CD14-positive monocyte (primary cell): Measurements from ENCODE around the gene TTC23. TPM values are rescaled to one million over a fixed set of nuclear protein-coding genes. Genes with fewer than 3 reads are reported as not detected.

ENCODE experiments used
- DNase-seq, 3 donors: peaks; one replicate each; pipeline ENCODE4 v3.0.0-alpha.2; 2011 to 2022
- H2AFZ ChIP-seq: 2 replicates; pipeline ENCODE4 v1.6.0; 2012; ENCODE audit warnings: mild to moderate bottlenecking, low read depth, low read length, inconsistent platforms; ENCODE audit not compliant: insufficient read depth, poor library complexity, severe bottlenecking
- H3K27ac ChIP-seq, 2 donors: 1 replicate in 1 of 2; 2 replicates in 1 of 2; pipeline ENCODE4 v1.5.1; 2012 to 2013; ENCODE audit warnings: low read length in 2 of 2, control low read depth in 1 of 2, inconsistent platforms in 1 of 2, low read depth in 1 of 2, mild to moderate bottlenecking in 1 of 2
- H3K27me3 ChIP-seq, 2 donors: one replicate each; pipeline versions ENCODE4 v1.6.0 to v1.6.1; 2011 to 2013; ENCODE audit warnings: low read length in 2 of 2; ENCODE audit not compliant: control insufficient read depth in 2 of 2, insufficient read depth in 2 of 2
- H3K36me3 ChIP-seq, 2 donors: replicated peaks in 1 of 2; 1 replicate in 1 of 2; 2 replicates in 1 of 2; pipeline versions ENCODE4 v1.5.1 to v1.6.1; 2012 to 2013; ENCODE audit warnings: low read length in 2 of 2, control low read depth in 1 of 2, inconsistent platforms in 1 of 2, mild to moderate bottlenecking in 1 of 2; ENCODE audit not compliant: insufficient read depth in 2 of 2, control insufficient read depth in 1 of 2
- H3K4me1 ChIP-seq, 2 donors: 1 replicate in 1 of 2; 2 replicates in 1 of 2; pipeline versions ENCODE4 v1.5.1 to v1.6.1; 2012 to 2013; ENCODE audit warnings: low read length in 2 of 2, control low read depth in 1 of 2, inconsistent platforms in 1 of 2, mild to moderate bottlenecking in 1 of 2, moderate library complexity in 1 of 2; ENCODE audit not compliant: insufficient read depth in 2 of 2, control insufficient read depth in 1 of 2
- H3K4me2 ChIP-seq: replicated peaks from 2 replicates; pipeline ENCODE3; 2012; ENCODE audit warnings: low read length, moderate library complexity, mild to moderate bottlenecking; ENCODE audit not compliant: poor library complexity, severe bottlenecking; ENCODE audit errors: extremely low read depth
- H3K4me3 ChIP-seq, 3 experiments: fragments of 200-600 bp in 1 of 3; sonication (generic) in 1 of 3; replicated peaks in 1 of 3; 1 replicate in 2 of 3; 2 replicates in 1 of 3; pipeline ENCODE4 v1.5.1; 2011 to 2013; ENCODE audit warnings: low read length in 3 of 3, mild to moderate bottlenecking in 3 of 3, control low read depth in 2 of 3, low read depth in 2 of 3, inconsistent platforms in 1 of 3, moderate library complexity in 1 of 3
- H3K79me2 ChIP-seq: 2 replicates; pipeline ENCODE4 v1.6.0; 2012; ENCODE audit warnings: mild to moderate bottlenecking, control low read depth, inconsistent platforms, low read length, moderate library complexity; ENCODE audit not compliant: insufficient read depth
- H3K9ac ChIP-seq: 2 replicates; pipeline ENCODE4 v1.6.0; 2017; ENCODE audit warnings: low read length, mild to moderate bottlenecking; ENCODE audit not compliant: insufficient read depth, poor library complexity, severe bottlenecking
- H3K9me3 ChIP-seq, 2 donors: replicated peaks in 1 of 2; 1 replicate in 1 of 2; 2 replicates in 1 of 2; pipeline versions ENCODE4 v1.5.1 to v1.6.1; 2012 to 2013; ENCODE audit warnings: low read length in 2 of 2, control low read depth in 1 of 2; ENCODE audit not compliant: control insufficient read depth in 1 of 2, insufficient read depth in 1 of 2
- H4K20me1 ChIP-seq: 2 replicates; pipeline ENCODE4 v1.6.0; 2012; ENCODE audit warnings: mild to moderate bottlenecking, low read length, control low read depth, moderate library complexity; ENCODE audit not compliant: insufficient read depth
- H3K27ac Mint-ChIP-seq, 7 donors: one replicate each; pipeline ENCODE4 v1.8.0; 2020; ENCODE audit warnings: mild to moderate bottlenecking in 7 of 7, mixed read lengths in 7 of 7, moderate library complexity in 6 of 7, inconsistent platforms in 2 of 7
- H3K27me3 Mint-ChIP-seq, 3 donors: one replicate each; pipeline ENCODE4 v1.8.0; 2021 to 2022; ENCODE audit warnings: low read depth in 3 of 3, mild to moderate bottlenecking in 3 of 3, mixed read lengths in 3 of 3, moderate library complexity in 3 of 3, inconsistent platforms in 1 of 3
- H3K36me3 Mint-ChIP-seq, 2 donors: one replicate each; pipeline ENCODE4 v1.8.0; 2020; ENCODE audit warnings: mixed read lengths in 2 of 2, inconsistent platforms in 1 of 2, mild to moderate bottlenecking in 1 of 2
- H3K4me1 Mint-ChIP-seq: one replicate; pipeline ENCODE4 v1.8.0; 2020; ENCODE audit warnings: mild to moderate bottlenecking, mixed read lengths
- H3K4me3 Mint-ChIP-seq, 2 donors: one replicate each; pipeline ENCODE4 v1.8.0; 2020; ENCODE audit warnings: mild to moderate bottlenecking in 2 of 2, mixed read lengths in 2 of 2, moderate library complexity in 1 of 2
- H3K9me3 Mint-ChIP-seq, 7 donors: one replicate each; pipeline ENCODE4 v1.8.0; 2020 to 2022; ENCODE audit warnings: mixed read lengths in 7 of 7, mild to moderate bottlenecking in 6 of 7, moderate library complexity in 6 of 7, inconsistent platforms in 2 of 7
- WGBS: methylation state at CpG from one replicate; pipeline ENCODE4 v1.1.5; 2013; ENCODE audit warnings: missing lambda C conversion rate; ENCODE audit not compliant: insufficient coverage; 5-methylcytosine and 5-hydroxymethylcytosine counted together
- intact Hi-C, 2 donors: fragments of 100-400 bp; cut with micrococcal nuclease; formaldehyde crosslinking; loops; one replicate each; pipeline versions ENCODE4 v1.15.0 to v1.15.1; 2023
- polyA plus RNA-seq, 3 donors: library from polyadenylated mRNA; depleted of rRNA in 1 of 3; unstranded in 2 of 3; stranded (reverse) in 1 of 3; fragments of 300-500 nt in 2 of 3; fragments of >200 nt in 1 of 3; fragmentation: Illumina TruSeq in 2 of 3; gene quantifications; 1 replicate in 2 of 3; 2 replicates in 1 of 3; pipeline ENCODE4 v1.2.3, GENCODE V29; 2012 to 2021
- TF ChIP-seq, protein P1 (sequence below): fragments of 200-600 bp; IDR thresholded peaks from one replicate; pipeline ENCODE4 v1.8.0; 2022; ENCODE audit warnings: antibody characterized with exemption, mild to moderate bottlenecking

Gene TTC23
- polyA plus RNA-seq, 3 donors, result 0.51 to 0.55 TPM; not detected in 1

DNA sequence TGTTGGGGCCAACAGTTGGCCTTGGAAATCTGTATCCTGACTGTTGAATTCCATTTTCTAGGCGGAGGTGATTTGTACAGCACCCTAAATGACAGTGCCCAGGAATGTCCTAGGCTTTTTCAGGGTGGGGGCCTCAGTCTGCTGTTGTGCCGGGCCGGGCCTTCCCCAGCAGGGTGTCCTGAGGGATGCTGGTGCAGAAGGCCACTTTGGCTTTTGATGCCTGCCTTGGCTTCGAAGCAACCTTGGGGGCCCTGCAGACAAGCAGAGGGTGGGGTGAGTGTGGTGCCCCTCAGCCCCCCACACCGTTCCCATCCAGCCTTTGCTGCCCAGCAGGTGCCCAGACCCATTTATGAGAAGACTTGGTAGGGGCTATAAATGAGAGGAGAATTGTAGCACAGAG lies 111.5 kb downstream of the TTC23 start:
- H3K4me3 Mint-ChIP-seq, result no peak overlapping the region
- intact Hi-C loops, result no loop called here

GRCh38 chr15:99137111-99137546 lies 112.3 kb downstream of the TTC23 start:
- Histone ChIP-seq H3K27ac (no peak overlapping the region), H3K4me3 (no peak overlapping the region), H3K4me1 (no peaks in the 10 kb centered on the region), H4K20me1 (no peaks in the 10 kb centered on the region), H3K9ac (no peak overlapping the region), H3K79me2 (no peaks in the 10 kb centered on the region), H3K9me3 (no peaks in the 10 kb centered on the region), H2AFZ (no peak overlapping the region), H3K36me3 (no peaks in the 10 kb centered on the region), H3K27me3 (no peaks in the 10 kb centered on the region), H3K4me2 (no peak overlapping the region)
- no peak overlapping the region for H3K27ac Mint-ChIP-seq
- 87% methylated on average over 11 of the region's 13 CpGs for WGBS
- H3K36me3 Mint-ChIP-seq, result no peaks in the 10 kb centered on the region
- TF ChIP-seq, protein P1, sequence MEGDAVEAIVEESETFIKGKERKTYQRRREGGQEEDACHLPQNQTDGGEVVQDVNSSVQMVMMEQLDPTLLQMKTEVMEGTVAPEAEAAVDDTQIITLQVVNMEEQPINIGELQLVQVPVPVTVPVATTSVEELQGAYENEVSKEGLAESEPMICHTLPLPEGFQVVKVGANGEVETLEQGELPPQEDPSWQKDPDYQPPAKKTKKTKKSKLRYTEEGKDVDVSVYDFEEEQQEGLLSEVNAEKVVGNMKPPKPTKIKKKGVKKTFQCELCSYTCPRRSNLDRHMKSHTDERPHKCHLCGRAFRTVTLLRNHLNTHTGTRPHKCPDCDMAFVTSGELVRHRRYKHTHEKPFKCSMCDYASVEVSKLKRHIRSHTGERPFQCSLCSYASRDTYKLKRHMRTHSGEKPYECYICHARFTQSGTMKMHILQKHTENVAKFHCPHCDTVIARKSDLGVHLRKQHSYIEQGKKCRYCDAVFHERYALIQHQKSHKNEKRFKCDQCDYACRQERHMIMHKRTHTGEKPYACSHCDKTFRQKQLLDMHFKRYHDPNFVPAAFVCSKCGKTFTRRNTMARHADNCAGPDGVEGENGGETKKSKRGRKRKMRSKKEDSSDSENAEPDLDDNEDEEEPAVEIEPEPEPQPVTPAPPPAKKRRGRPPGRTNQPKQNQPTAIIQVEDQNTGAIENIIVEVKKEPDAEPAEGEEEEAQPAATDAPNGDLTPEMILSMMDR, result no peak
- no peaks in the 10 kb centered on the region for H3K4me1 Mint-ChIP-seq
- intact Hi-C loops, result no loop called here
- peaks cover 0 to 4% (median 0%) of the 10 kb centered on the region in 3 donors for H3K27me3 Mint-ChIP-seq
- no peak for DNase-seq
- peaks cover 0 to 1% (median 0%) of the 10 kb centered on the region in 7 donors for H3K9me3 Mint-ChIP-seq
- no peak overlapping the region for H3K4me3 Mint-ChIP-seq

More for the DNA sequence above, 111.5 kb downstream of the TTC23 start:
- Mint-ChIP-seq H3K4me1 (no peaks in the 10 kb centered on the region), H3K36me3 (no peaks in the 10 kb centered on the region), H3K27ac (no peak overlapping the region), H3K9me3 (peaks cover 0 to 1% (median 0%) of the 10 kb centered on the region in 7 donors), H3K27me3 (peaks cover 0 to 4% (median 0%) of the 10 kb centered on the region in 3 donors)
- no peak overlapping the region for H3K27ac ChIP-seq
- H3K9ac ChIP-seq, result no peak overlapping the region
- H3K4me3 ChIP-seq, result no peak overlapping the region
- H3K36me3 ChIP-seq, result no peaks in the 10 kb centered on the region
- no peaks in the 10 kb centered on the region for H3K79me2 ChIP-seq
- TF ChIP-seq, protein P1, result no peak
- 100% methylated on average over 3 of the region's 5 CpGs for WGBS
- no peaks in the 10 kb centered on the region for H3K9me3 ChIP-seq
- no peaks in the 10 kb centered on the region for H3K27me3 ChIP-seq
- no peaks in the 10 kb centered on the region for H3K4me1 ChIP-seq
- DNase-seq, result no peak
- H3K4me2 ChIP-seq, result no peak overlapping the region
- no peak overlapping the region for H2AFZ ChIP-seq
- H4K20me1 ChIP-seq, result no peaks in the 10 kb centered on the region
